Endothelial cell (in vitro differentiated cells): ENCODE results near the gene DHX34. TPM values are rescaled to one million over a fixed set of nuclear protein-coding genes. Genes with fewer than 3 reads are reported as not detected.
"Not testable (repeated sequence)": the region's sequence is repeated elsewhere in the genome, so short reads cannot be mapped to it uniquely, and the experiment has no call there.

ENCODE experiments used
- DNase-seq: peaks from one replicate; pipeline ENCODE4 v3.0.0; 2021; ENCODE audit warnings: low spot score
- H3K27ac Mint-ChIP-seq: one replicate; pipeline ENCODE4 v1.8.0; 2021; ENCODE audit warnings: mixed read lengths, inconsistent platforms; ENCODE audit not compliant: unreplicated experiment
- H3K27me3 Mint-ChIP-seq: one replicate; pipeline ENCODE4 v1.8.0; 2021; ENCODE audit warnings: mild to moderate bottlenecking, moderate library complexity, mixed read lengths, inconsistent platforms; ENCODE audit not compliant: unreplicated experiment
- H3K36me3 Mint-ChIP-seq: one replicate; pipeline ENCODE4 v1.8.0; 2021; ENCODE audit warnings: mild to moderate bottlenecking, low read depth, mixed read lengths, inconsistent platforms; ENCODE audit not compliant: unreplicated experiment
- H3K4me1 Mint-ChIP-seq: one replicate; pipeline ENCODE4 v1.8.0; 2021; ENCODE audit warnings: mild to moderate bottlenecking, mixed read lengths, inconsistent platforms; ENCODE audit not compliant: unreplicated experiment
- H3K4me3 Mint-ChIP-seq: one replicate; pipeline ENCODE4 v1.8.0; 2021; ENCODE audit warnings: mild to moderate bottlenecking, mixed read lengths, inconsistent platforms; ENCODE audit not compliant: unreplicated experiment
- H3K9me3 Mint-ChIP-seq: one replicate; pipeline ENCODE4 v1.8.0; 2021; ENCODE audit warnings: mixed read lengths, inconsistent platforms; ENCODE audit not compliant: unreplicated experiment
- CTCF ChIP-seq: fragments of 200-600 bp; sonication (generic); IDR thresholded peaks from one replicate; pipeline ENCODE4 v1.5.0; 2021; ENCODE audit warnings: antibody characterized with exemption; ENCODE audit not compliant: unreplicated experiment
- total RNA-seq: library from RNA; stranded (reverse); fragmentation: NEBNext Ultra II Directional; extraction: Animal tissue kit (Norgen Biotek cat#: 25700); gene quantifications from one replicate; pipeline ENCODE4 v1.2.1, GENCODE V29; 2021; ENCODE audit not compliant: unreplicated experiment

DHX34 gene
- total RNA-seq, 1 donor from 2014 or later, result 19.4 TPM

- DNase-seq, result no peak
- Mint-ChIP-seq H3K4me1 (peaks cover 5% of the 10 kb centered on the region), H3K4me3 (no peak overlapping the region), H3K27me3 (peaks cover 8% of the 10 kb centered on the region), H3K9me3 (no peaks in the 10 kb centered on the region), H3K27ac (no peak overlapping the region), H3K36me3 (peaks cover 8% of the 10 kb centered on the region)
- no peak for TF ChIP-seq CTCF
These were observed 59.2 kb downstream of the DHX34 start for GRCh38 chr19:47408156-47408938.

GRCh38 chr19:47411101-47411500 is 62.0 kb downstream of the DHX34 start:
- H3K36me3 Mint-ChIP-seq, result peaks cover 9% of the 10 kb centered on the region
- H3K27ac Mint-ChIP-seq, result no peak overlapping the region
- H3K27me3 Mint-ChIP-seq, result peaks cover 6% of the 10 kb centered on the region
- H3K4me1 Mint-ChIP-seq, result peaks cover 1% of the 10 kb centered on the region
- no peak for DNase-seq
- TF ChIP-seq CTCF, result no peak
- no peak overlapping the region for H3K4me3 Mint-ChIP-seq
- H3K9me3 Mint-ChIP-seq, result no peaks in the 10 kb centered on the region

- not testable (repeated sequence) for H3K4me3 Mint-ChIP-seq, DNase-seq, H3K27ac Mint-ChIP-seq, H3K9me3 Mint-ChIP-seq, H3K27me3 Mint-ChIP-seq, H3K4me1 Mint-ChIP-seq, H3K36me3 Mint-ChIP-seq
These were observed 62.6 kb downstream of the DHX34 start for GRCh38 chr19:47411696-47412095.

- H3K4me3 Mint-ChIP-seq, result no peak overlapping the region
- peaks cover 12% of the 10 kb centered on the region for H3K27me3 Mint-ChIP-seq
- H3K27ac Mint-ChIP-seq, result no peak overlapping the region
- peaks cover 6% of the 10 kb centered on the region for H3K4me1 Mint-ChIP-seq
- no peaks in the 10 kb centered on the region for H3K9me3 Mint-ChIP-seq
- peaks cover 13% of the 10 kb centered on the region for H3K36me3 Mint-ChIP-seq
- no peak for DNase-seq
- TF ChIP-seq CTCF, result no peak
These were observed 64.8 kb downstream of the DHX34 start for GRCh38 chr19:47413941-47414340.

GRCh38 chr19:47414469-47414868 is 65.4 kb downstream of the DHX34 start:
- H3K27ac Mint-ChIP-seq, result no peak overlapping the region

More at GRCh38 chr19:47414469-47414868, 65.4 kb downstream of the DHX34 start:
- Mint-ChIP-seq H3K4me3 (no peak overlapping the region), H3K9me3 (no peaks in the 10 kb centered on the region), H3K36me3 (peaks cover 13% of the 10 kb centered on the region), H3K27me3 (peaks cover 12% of the 10 kb centered on the region), H3K4me1 (peaks cover 6% of the 10 kb centered on the region)
- peak; percentile 48 for DNase-seq
- no peak for TF ChIP-seq CTCF
